Measurements from ENCODE around the gene STAC.

- TF ChIP-seq REST (IDR thresholded peaks at IDR 0.05; ENCODE audit: insufficient read depth in 1 of 2, low read depth in 2 of 2, low read length in 2 of 2) (no peak), POLR2AphosphoS5 (IDR thresholded peaks at IDR 0.05; ENCODE audit: low read depth, low read length) (no peak), TAF1 (IDR thresholded peaks at IDR 0.05; ENCODE audit: borderline replicate concordance, insufficient read depth, low read length) (no peak), SIN3A (IDR thresholded peaks at IDR 0.05; ENCODE audit: borderline replicate concordance, insufficient read depth, low read length) (no peak), FOXP2 (optimal IDR thresholded peaks at IDR 0.05; ENCODE audit: borderline replicate concordance, extremely low read depth, extremely low read length, insufficient read depth) (no peak)
Measured at GRCh38 chr3:36443028-36443686, 62.9 kb downstream of the STAC start.
